PFSK-1 (cell line): ENCODE measurements around the gene KRT9.

Source experiments
- FOXP2 ChIP-seq: optimal IDR thresholded peaks from 2 replicates; pipeline ENCODE3; 2011; ENCODE audit warnings: borderline replicate concordance, control low read depth, inconsistent platforms; ENCODE audit not compliant: insufficient read depth; ENCODE audit errors: extremely low read length, extremely low read depth
- POLR2AphosphoS5 ChIP-seq: IDR thresholded peaks from 2 replicates; pipeline ENCODE4 v1.6.1; 2012; ENCODE audit warnings: low read depth, mild to moderate bottlenecking, control low read depth, low read length, moderate library complexity
- SIN3A ChIP-seq: IDR thresholded peaks from 2 replicates; pipeline ENCODE4 v1.6.1; 2012; ENCODE audit warnings: mild to moderate bottlenecking, low read length, moderate library complexity, borderline replicate concordance; ENCODE audit not compliant: insufficient read depth
- TAF1 ChIP-seq: IDR thresholded peaks from 2 replicates; pipeline ENCODE4 v1.6.1; 2012; ENCODE audit warnings: low read length, control low read depth, borderline replicate concordance; ENCODE audit not compliant: insufficient read depth
- TF ChIP-seq, protein P1 (sequence below), 2 experiments: IDR thresholded peaks; 2 replicates each; pipeline versions ENCODE4 v1.6.1 to v1.8.0; 2011 to 2012; ENCODE audit warnings: low read depth in 2 of 2, low read length in 2 of 2, control low read depth in 1 of 2, inconsistent platforms in 1 of 2, mild to moderate bottlenecking in 1 of 2, moderate library complexity in 1 of 2; ENCODE audit not compliant: insufficient read depth in 1 of 2

KRT9 gene

DNA sequence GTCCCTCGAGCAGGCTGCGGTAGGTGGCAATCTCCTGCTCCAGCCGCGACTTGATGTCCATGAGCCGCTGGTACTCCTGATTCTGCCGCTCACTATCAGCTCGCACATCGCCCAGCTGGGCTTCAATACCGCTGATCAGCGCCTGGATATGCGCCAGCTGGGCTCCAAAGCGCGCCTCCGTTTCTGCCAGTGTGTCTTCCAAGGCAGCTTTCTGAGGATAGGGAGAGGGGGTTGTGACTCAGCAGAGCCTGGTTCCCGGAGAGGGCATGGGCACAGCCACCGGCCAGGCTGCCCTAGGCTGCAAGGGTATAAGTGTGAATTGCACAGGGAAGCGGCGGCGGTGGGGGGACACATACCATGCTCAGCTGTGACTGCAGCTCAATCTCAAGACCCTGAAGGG lies 48.1 kb downstream of the KRT9 start:
- TF ChIP-seq POLR2AphosphoS5 = no peak

DNA sequence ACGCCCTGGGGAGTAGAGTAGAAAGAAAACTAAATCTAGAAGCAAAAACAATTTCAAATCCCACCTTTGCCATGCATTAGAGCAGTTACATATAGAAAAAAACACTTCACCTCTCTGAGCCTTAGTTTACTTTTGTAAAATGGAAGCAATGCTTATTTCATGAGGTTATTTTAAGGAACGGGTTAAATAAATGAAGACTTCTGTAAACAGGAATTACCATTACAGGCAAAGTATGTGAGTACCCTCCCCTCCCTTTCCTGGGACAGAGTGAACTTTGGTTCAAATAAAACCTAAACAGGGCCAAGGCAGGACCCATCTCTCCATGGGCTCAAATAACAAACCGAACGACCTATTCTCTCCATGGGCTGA lies 48.6 kb downstream of the KRT9 start:
- TF ChIP-seq FOXP2 (no peak), SIN3A (no peak), POLR2AphosphoS5 (no peak), TAF1 (no peak)
- TF ChIP-seq, protein P1, sequence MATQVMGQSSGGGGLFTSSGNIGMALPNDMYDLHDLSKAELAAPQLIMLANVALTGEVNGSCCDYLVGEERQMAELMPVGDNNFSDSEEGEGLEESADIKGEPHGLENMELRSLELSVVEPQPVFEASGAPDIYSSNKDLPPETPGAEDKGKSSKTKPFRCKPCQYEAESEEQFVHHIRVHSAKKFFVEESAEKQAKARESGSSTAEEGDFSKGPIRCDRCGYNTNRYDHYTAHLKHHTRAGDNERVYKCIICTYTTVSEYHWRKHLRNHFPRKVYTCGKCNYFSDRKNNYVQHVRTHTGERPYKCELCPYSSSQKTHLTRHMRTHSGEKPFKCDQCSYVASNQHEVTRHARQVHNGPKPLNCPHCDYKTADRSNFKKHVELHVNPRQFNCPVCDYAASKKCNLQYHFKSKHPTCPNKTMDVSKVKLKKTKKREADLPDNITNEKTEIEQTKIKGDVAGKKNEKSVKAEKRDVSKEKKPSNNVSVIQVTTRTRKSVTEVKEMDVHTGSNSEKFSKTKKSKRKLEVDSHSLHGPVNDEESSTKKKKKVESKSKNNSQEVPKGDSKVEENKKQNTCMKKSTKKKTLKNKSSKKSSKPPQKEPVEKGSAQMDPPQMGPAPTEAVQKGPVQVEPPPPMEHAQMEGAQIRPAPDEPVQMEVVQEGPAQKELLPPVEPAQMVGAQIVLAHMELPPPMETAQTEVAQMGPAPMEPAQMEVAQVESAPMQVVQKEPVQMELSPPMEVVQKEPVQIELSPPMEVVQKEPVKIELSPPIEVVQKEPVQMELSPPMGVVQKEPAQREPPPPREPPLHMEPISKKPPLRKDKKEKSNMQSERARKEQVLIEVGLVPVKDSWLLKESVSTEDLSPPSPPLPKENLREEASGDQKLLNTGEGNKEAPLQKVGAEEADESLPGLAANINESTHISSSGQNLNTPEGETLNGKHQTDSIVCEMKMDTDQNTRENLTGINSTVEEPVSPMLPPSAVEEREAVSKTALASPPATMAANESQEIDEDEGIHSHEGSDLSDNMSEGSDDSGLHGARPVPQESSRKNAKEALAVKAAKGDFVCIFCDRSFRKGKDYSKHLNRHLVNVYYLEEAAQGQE (IDR thresholded peaks at IDR 0.05; ENCODE audit: insufficient read depth in 1 of 2, low read depth in 2 of 2, low read length in 2 of 2) = no peak

DNA sequence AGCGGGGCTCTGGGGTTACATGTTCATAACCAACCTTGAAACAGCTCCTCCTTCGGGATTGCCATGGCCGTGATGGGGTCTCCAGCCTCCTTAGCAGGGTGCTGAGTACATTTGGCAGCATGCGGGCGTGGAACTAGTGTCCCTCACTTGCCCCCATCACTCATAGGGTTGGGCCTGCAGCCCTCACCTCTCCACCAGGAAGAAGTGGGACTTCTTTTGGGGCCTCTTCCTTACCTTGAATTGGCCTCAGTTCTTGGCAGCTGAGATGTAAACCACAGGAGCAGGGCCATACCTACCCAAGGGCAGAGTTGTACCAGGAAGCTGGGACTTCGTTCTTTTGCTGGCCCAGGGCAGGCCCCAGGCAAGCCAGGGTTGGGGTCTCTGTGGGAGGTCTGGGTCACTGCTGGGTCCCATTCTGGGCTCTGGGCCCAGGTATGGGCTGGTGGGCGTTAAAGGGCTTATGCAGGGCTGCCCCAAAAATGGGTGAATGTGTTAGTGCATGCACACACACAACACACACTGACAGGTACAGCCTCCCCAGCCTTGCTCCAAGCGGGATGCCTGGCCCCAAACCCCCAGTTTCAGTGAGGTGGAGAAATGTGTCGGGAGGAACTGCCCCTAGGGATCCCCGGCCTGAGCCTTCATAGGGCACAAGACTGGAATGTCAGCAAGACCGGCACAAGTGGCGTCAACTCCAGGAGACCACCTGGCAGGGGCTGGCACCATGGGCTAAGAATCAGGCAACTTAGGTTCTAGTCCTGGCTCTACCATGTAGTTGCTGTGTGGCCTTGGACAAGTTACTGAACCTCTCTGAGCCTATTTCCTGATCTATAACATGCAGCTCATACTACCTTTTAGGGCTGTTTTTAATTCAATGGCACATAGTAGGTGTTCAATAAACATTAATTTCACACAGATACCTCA lies 49.3 kb downstream of the KRT9 start:
- TF ChIP-seq, protein P1 (IDR thresholded peaks at IDR 0.05; ENCODE audit: insufficient read depth in 1 of 2, low read depth in 2 of 2, low read length in 2 of 2) = no peak
- TF ChIP-seq FOXP2 = no peak
- TF ChIP-seq POLR2AphosphoS5 = no peak
- TF ChIP-seq SIN3A = no peak
- TF ChIP-seq TAF1 = no peak

DNA sequence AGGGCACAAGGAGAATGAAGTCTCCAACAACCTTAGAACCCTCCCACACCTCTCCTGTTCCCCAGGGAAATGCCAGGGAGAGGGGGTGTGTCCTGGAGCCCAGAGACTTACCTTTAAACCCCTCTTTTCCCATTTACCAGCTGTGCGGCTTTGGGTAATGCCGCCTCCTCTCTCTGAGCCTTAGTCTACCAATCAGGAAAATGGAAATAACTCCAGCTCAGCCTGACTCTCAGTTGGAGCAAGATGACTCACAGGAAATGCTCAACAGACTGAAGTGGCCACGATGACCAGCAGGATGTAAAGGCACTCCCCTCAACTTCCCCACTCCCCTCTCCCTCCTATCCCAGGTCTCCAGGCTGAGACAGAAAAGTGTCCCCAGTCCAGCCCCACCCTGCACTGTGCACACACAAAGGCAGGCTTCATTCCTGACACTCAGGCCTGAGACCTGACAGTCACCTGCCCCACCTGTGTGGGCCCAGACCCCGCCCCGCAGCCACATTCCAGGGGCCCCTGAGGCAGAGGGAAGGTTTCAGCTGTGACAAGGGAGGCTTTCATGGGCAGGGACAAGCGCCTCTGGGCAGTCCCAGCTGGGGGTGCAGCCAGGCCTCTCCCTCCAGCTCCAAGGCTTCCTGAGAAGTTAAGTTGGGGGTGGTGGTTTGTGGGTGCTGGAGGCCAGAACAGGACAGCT lies 50.1 kb downstream of the KRT9 start:
- no peak for TF ChIP-seq FOXP2
- peak; percentile 36; the same call in 1 of the 2 replicates for TF ChIP-seq SIN3A

DNA sequence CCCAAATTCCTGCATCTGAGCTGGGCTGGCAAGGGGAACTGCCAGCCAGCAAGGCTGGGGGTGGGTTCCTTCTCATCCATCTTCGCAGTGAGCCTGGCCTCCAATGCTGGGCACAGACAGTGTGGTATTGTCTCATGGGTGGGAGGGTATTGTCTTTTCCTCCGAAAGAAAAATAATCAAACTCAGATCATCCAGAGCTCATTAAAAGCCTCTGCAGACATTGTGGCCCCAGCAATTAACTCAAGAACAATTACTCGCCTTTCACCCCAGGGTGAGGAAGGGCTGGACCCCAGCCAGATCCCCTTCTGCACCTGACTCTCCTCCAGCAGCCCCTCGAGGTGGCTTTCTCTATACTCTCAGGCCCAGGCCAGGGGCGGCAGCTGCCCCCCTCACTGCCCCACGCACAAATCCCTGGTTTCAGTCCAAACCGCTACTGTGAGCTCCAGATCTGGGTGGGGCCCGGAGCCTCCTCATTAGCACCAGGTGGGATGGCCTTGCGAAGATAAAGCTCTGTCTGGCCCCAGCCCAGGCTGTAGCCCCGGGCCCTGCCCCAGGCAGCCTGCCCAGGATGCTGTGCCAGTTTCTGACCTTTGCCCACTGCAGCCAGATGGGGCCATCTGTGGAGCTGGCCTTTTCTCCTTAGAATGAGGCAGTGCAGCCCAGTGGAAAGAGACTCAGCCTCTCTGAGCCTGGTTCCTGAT lies 50.9 kb downstream of the KRT9 start:
- TF ChIP-seq POLR2AphosphoS5 (no peak), SIN3A (no peak), FOXP2 (no peak)

DNA sequence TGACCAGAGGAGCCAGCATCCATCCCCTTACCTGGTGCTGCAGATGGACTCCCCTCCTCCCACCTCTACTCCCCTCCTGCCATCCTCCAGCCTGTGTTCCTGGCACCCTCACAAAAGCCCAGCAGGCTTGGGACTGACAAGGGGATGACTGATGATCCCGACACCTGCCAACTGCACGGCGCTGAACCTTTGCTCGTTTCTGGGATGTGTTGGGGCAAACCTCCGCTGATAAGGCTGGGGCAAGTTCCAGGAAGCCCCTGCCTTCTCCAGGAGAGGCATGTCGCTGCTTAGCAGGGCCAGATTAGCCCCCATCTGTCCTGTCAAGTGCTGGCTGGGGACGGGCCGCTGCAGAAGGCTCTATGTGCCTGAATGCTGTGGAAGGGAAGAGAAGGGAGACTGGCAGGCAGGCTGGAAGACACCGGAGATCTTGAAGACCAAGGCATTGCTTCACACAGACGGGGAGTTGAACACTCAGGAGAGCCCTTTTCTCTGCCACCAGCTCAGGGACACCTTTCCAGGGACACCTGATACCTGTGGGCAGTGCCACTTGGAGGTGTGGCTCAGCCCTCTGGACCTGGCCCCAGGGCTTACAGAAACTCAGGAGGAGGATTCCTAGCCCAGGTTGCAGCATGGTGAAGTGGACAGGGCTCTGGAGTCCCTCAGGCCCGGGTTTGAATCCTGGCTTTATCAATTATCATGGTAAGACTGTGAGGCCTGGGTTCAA lies 52.2 kb downstream of the KRT9 start:
- TF ChIP-seq SIN3A (no peak), FOXP2 (no peak), TAF1 (no peak), POLR2AphosphoS5 (no peak)
- TF ChIP-seq, protein P1 (IDR thresholded peaks at IDR 0.05; ENCODE audit: insufficient read depth in 1 of 2, low read depth in 2 of 2, low read length in 2 of 2) = no peak
